HEK293 (cell line): ENCODE measurements around the gene SIRPA.

ENCODE experiments used
- CTCF ChIA-PET: fragments of 350-600 bp; formaldehyde crosslinking; extraction: SDS; loops from one replicate; lab custom pipeline; 2021; ENCODE audit warnings: antibody characterized with exemption; lab: Yijun Ruan, JAX
- POLR2A ChIA-PET: fragments of 300-600 bp; formaldehyde crosslinking; extraction: SDS; loops from one replicate; lab custom pipeline; 2020; ENCODE audit warnings: antibody characterized with exemption, inconsistent platforms; lab: Yijun Ruan, JAX
- H3K27ac ChIP-seq: fragments of 200-500 bp; sonication (Bioruptor generic); 2 replicates; pipeline ENCODE4 v1.5.1; 2014; ENCODE audit warnings: low read depth, low read length, control low read depth, inconsistent platforms; ENCODE audit errors: extremely low read depth
- H3K36me3 ChIP-seq, 2 experiments: fragments of 200-500 bp in 1 of 2; sonication (Bioruptor generic) in 1 of 2; 1 replicate in 1 of 2; 2 replicates in 1 of 2; pipeline ENCODE4 v1.5.1; 2014 to 2017; ENCODE audit warnings: inconsistent platforms in 2 of 2, low read length in 2 of 2; ENCODE audit not compliant: control insufficient read depth in 2 of 2, insufficient read depth in 1 of 2
- H3K4me1 ChIP-seq: fragments of 200-500 bp; sonication (Bioruptor generic); 2 replicates; pipeline ENCODE4 v1.5.1; 2014; ENCODE audit warnings: mild to moderate bottlenecking, low read length, inconsistent platforms; ENCODE audit not compliant: control insufficient read depth, insufficient read depth
- H3K4me3 ChIP-seq: 2 replicates; pipeline ENCODE4 v1.5.1; 2011; ENCODE audit warnings: low read depth, mild to moderate bottlenecking, control low read depth, low read length, moderate library complexity
- H3K9me3 ChIP-seq: fragments of 200-500 bp; sonication (Bioruptor generic); 2 replicates; pipeline ENCODE4 v1.5.1; 2014; ENCODE audit warnings: low read depth, low read length, inconsistent platforms; ENCODE audit not compliant: control insufficient read depth, insufficient read depth
- EGR2 ChIP-seq: fragments of 450-650 bp; formaldehyde crosslinking; IDR thresholded peaks from 2 replicates; pipeline ENCODE4 v1.5.1; 2016; ENCODE audit warnings: low read depth, missing biosample characterization, missing genetic modification characterization
- FEZF1 ChIP-seq: fragments of 450-650 bp; formaldehyde crosslinking; IDR thresholded peaks from 2 replicates; pipeline ENCODE4 v1.5.1; 2016; ENCODE audit warnings: missing biosample characterization, missing genetic modification characterization
- KLF10 ChIP-seq: fragments of 450-650 bp; IDR thresholded peaks from 2 replicates; pipeline ENCODE4 v1.5.1; 2018; ENCODE audit warnings: missing biosample characterization, mild to moderate bottlenecking, missing genetic modification characterization
- MYNN ChIP-seq: fragments of 450-650 bp; formaldehyde crosslinking; IDR thresholded peaks from 2 replicates; pipeline ENCODE4 v1.5.1; 2016; ENCODE audit warnings: missing biosample characterization, missing genetic modification characterization, borderline replicate concordance
- PRDM4 ChIP-seq: fragments of 450-650 bp; formaldehyde crosslinking; IDR thresholded peaks from 2 replicates; pipeline ENCODE4 v1.5.1; 2017; ENCODE audit warnings: missing biosample characterization, missing genetic modification characterization
- TSHZ1 ChIP-seq: fragments of 450-650 bp; formaldehyde crosslinking; IDR thresholded peaks from 2 replicates; pipeline ENCODE4 v1.5.1; 2016; ENCODE audit warnings: missing biosample characterization, missing genetic modification characterization, borderline replicate concordance
- ZBTB26 ChIP-seq: fragments of 450-650 bp; formaldehyde crosslinking; optimal IDR thresholded peaks from 2 replicates; pipeline ENCODE3; 2016; ENCODE audit warnings: missing biosample characterization, mild to moderate bottlenecking, missing genetic modification characterization
- ZBTB44 ChIP-seq: fragments of 450-650 bp; IDR thresholded peaks from 2 replicates; pipeline ENCODE4 v1.5.1; 2018; ENCODE audit warnings: missing biosample characterization, mild to moderate bottlenecking, missing genetic modification characterization
- ZNF121 ChIP-seq: fragments of 450-650 bp; formaldehyde crosslinking; IDR thresholded peaks from 2 replicates; pipeline ENCODE4 v1.5.1; 2016; ENCODE audit warnings: missing biosample characterization, missing genetic modification characterization
- ZNF23 ChIP-seq: fragments of 450-650 bp; formaldehyde crosslinking; IDR thresholded peaks from 2 replicates; pipeline ENCODE4 v1.5.1; 2016; ENCODE audit warnings: missing biosample characterization, missing genetic modification characterization, borderline replicate concordance
- ZNF302 ChIP-seq: fragments of 450-650 bp; formaldehyde crosslinking; IDR thresholded peaks from 2 replicates; pipeline ENCODE4 v1.5.1; 2016; ENCODE audit warnings: missing biosample characterization, missing genetic modification characterization, low read depth
- ZNF513 ChIP-seq: fragments of 450-650 bp; IDR thresholded peaks from 2 replicates; pipeline ENCODE4 v1.5.1; 2018; ENCODE audit warnings: missing biosample characterization, missing genetic modification characterization
- ZNF529 ChIP-seq: fragments of 450-650 bp; formaldehyde crosslinking; IDR thresholded peaks from 2 replicates; pipeline ENCODE4 v1.5.1; 2017; ENCODE audit warnings: missing genetic modification characterization, missing biosample characterization; ENCODE audit not compliant: insufficient replicate concordance
- ZNF621 ChIP-seq: fragments of 450-650 bp; formaldehyde crosslinking; IDR thresholded peaks from 2 replicates; pipeline ENCODE4 v1.5.1; 2017; ENCODE audit warnings: missing biosample characterization, missing genetic modification characterization
- ZNF623 ChIP-seq: fragments of 450-650 bp; formaldehyde crosslinking; IDR thresholded peaks from 2 replicates; pipeline ENCODE4 v1.5.1; 2016; ENCODE audit warnings: missing biosample characterization, missing genetic modification characterization
- ZNF830 ChIP-seq: fragments of 450-650 bp; IDR thresholded peaks from 2 replicates; pipeline ENCODE4 v1.5.0; 2018; ENCODE audit warnings: missing biosample characterization, missing genetic modification characterization, low read depth, mild to moderate bottlenecking, moderate library complexity
- ZNF837 ChIP-seq: fragments of 450-650 bp; formaldehyde crosslinking; IDR thresholded peaks from 2 replicates; pipeline ENCODE4 v1.5.1; 2016; ENCODE audit warnings: missing biosample characterization, missing genetic modification characterization

Gene SIRPA

GRCh38 chr20:1964061-1964460, 68.9 kb downstream of the SIRPA start:
- Histone ChIP-seq H3K27ac (no peak overlapping the region), H3K36me3 (no peaks in the 10 kb centered on the region), H3K4me3 (no peak overlapping the region), H3K4me1 (no peaks in the 10 kb centered on the region), H3K9me3 (no peaks in the 10 kb centered on the region)
- TF ChIP-seq TSHZ1 (tag by site-specific recombination) (no peak), ZNF23 (tag by site-specific recombination) (no peak), KLF10 (tag by site-specific recombination) (no peak), ZBTB26 (tag by site-specific recombination) (no peak), ZNF830 (no peak), ZNF302 (tag by site-specific recombination) (no peak), ZNF623 (no peak), EGR2 (tag by site-specific recombination) (no peak), ZNF837 (tag by site-specific recombination) (no peak), MYNN (tag by site-specific recombination) (no peak)
- POLR2A ChIA-PET, result no interaction called here
- CTCF ChIA-PET, result interaction anchor here (0.9 to 5.0 kb wide), 5 partner anchors 12 to 243 kb away, joined by 3 to 62 read pairs (median 6); no protein-coding TSS in a partner anchor

- TF ChIP-seq PRDM4 (tag by site-specific recombination) (no peak), ZNF513 (tag by site-specific recombination) (0 out of 2 replicates have a peak, but pooled peaks have one; percentile 8), ZNF529 (tag by site-specific recombination) (no peak), ZNF621 (tag by site-specific recombination) (no peak), ZBTB44 (tag by site-specific recombination) (no peak), FEZF1 (no peak), ZNF121 (tag by site-specific recombination) (no peak)
- H3K9me3 ChIP-seq, result no peaks in the 10 kb centered on the region
- ChIA-PET POLR2A (no interaction called here), CTCF (interaction anchor here (0.6 to 5.0 kb wide), 23 partner anchors 9 to 492 kb away, joined by 3 to 62 read pairs (median 4); no protein-coding TSS in a partner anchor)
- H3K27ac ChIP-seq, result no peak overlapping the region
- no peak overlapping the region for H3K4me3 ChIP-seq
- no peaks in the 10 kb centered on the region for H3K4me1 ChIP-seq
- no peaks in the 10 kb centered on the region for H3K36me3 ChIP-seq
Observed at GRCh38 chr20:1964659-1965405, 69.6 kb downstream of the SIRPA start.
